NB4 (cell line): ENCODE data around the gene RAB11FIP2.

Experiments used
- MYC ChIP-seq: IDR thresholded peaks from 2 replicates; pipeline ENCODE4 v1.6.1; 2011; ENCODE audit warnings: low read depth, low read length
- POLR2A ChIP-seq: IDR thresholded peaks from 2 replicates; pipeline ENCODE4 v1.6.1; 2011; ENCODE audit warnings: mild to moderate bottlenecking; ENCODE audit not compliant: insufficient read length; ENCODE audit errors: extremely low read depth
- TF ChIP-seq, protein P1 (sequence below): IDR thresholded peaks from one replicate; pipeline ENCODE4 v1.5.1; 2012; ENCODE audit warnings: low read depth, low read length
- TF ChIP-seq, protein P2 (sequence below): IDR thresholded peaks from 2 replicates; pipeline ENCODE4 v1.6.1; 2011; ENCODE audit warnings: low read depth, low read length

DNA sequence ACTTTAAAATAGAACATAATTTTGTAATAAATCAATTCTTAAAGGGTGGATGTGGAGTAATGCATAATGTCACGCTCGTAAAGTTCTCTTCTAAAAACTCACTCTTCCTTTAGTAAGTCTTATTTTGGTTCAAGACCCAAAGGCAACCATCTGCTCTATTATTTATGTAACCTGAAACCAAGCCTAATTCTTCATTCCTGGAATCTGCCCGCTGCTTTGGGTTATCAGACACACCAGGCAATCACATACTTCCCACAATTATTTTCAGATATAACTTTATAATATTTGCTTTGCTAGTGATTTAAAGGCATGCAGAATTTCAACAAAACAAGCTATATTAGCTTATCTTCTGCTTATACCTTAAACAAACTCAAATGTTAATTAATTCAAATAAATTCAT, 39.0 kb downstream of the RAB11FIP2 start:
- TF ChIP-seq, protein P1, sequence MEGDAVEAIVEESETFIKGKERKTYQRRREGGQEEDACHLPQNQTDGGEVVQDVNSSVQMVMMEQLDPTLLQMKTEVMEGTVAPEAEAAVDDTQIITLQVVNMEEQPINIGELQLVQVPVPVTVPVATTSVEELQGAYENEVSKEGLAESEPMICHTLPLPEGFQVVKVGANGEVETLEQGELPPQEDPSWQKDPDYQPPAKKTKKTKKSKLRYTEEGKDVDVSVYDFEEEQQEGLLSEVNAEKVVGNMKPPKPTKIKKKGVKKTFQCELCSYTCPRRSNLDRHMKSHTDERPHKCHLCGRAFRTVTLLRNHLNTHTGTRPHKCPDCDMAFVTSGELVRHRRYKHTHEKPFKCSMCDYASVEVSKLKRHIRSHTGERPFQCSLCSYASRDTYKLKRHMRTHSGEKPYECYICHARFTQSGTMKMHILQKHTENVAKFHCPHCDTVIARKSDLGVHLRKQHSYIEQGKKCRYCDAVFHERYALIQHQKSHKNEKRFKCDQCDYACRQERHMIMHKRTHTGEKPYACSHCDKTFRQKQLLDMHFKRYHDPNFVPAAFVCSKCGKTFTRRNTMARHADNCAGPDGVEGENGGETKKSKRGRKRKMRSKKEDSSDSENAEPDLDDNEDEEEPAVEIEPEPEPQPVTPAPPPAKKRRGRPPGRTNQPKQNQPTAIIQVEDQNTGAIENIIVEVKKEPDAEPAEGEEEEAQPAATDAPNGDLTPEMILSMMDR = no peak
- TF ChIP-seq POLR2A = no peak
- TF ChIP-seq, protein P2, sequence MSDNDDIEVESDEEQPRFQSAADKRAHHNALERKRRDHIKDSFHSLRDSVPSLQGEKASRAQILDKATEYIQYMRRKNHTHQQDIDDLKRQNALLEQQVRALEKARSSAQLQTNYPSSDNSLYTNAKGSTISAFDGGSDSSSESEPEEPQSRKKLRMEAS = no peak
- TF ChIP-seq MYC = no peak
